Measurements from ENCODE around the gene GRAMD1C. TPM values are rescaled to one million over a fixed set of nuclear protein-coding genes. Genes with fewer than 3 reads are reported as not detected.

Gene GRAMD1C
- total RNA-seq, 1 experiment from 2014 or later: 3.9 TPM

- no peak overlapping the region for H3K4me3 Mint-ChIP-seq (ENCODE audit: unreplicated experiment)
- ChIA-PET CTCF (interaction anchor here (1.0 to 1.4 kb wide), 2 partner anchors 46 to 52 kb away, joined by 6 to 11 read pairs; partner anchors contain the start of gene GRAMD1C), POLR2A (no interaction called here)
- BruUV-seq (replicated peaks): no TSS peak
- H3K27me3 Mint-ChIP-seq (ENCODE audit: insufficient read depth, unreplicated experiment): no peaks in the 10 kb centered on the region
- H3K36me3 Mint-ChIP-seq (ENCODE audit: insufficient read depth, unreplicated experiment): no peaks in the 10 kb centered on the region
- Histone ChIP-seq H3K36me3 (ENCODE audit: control insufficient read depth, insufficient read depth, low read length) (no peaks in the 10 kb centered on the region), H3K4me3 (ENCODE audit: low read depth, low read length) (no peak overlapping the region), H3K9me3 (no peaks in the 10 kb centered on the region), H3K4me1 (no peaks in the 10 kb centered on the region), H3K27me3 (replicated peaks; ENCODE audit: control insufficient read depth, insufficient read depth, low read length) (no peaks in the 10 kb centered on the region)
- TF ChIP-seq, protein P1, sequence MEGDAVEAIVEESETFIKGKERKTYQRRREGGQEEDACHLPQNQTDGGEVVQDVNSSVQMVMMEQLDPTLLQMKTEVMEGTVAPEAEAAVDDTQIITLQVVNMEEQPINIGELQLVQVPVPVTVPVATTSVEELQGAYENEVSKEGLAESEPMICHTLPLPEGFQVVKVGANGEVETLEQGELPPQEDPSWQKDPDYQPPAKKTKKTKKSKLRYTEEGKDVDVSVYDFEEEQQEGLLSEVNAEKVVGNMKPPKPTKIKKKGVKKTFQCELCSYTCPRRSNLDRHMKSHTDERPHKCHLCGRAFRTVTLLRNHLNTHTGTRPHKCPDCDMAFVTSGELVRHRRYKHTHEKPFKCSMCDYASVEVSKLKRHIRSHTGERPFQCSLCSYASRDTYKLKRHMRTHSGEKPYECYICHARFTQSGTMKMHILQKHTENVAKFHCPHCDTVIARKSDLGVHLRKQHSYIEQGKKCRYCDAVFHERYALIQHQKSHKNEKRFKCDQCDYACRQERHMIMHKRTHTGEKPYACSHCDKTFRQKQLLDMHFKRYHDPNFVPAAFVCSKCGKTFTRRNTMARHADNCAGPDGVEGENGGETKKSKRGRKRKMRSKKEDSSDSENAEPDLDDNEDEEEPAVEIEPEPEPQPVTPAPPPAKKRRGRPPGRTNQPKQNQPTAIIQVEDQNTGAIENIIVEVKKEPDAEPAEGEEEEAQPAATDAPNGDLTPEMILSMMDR (IDR thresholded peaks at IDR 0.05; ENCODE audit: insufficient read depth in 1 of 2, low read depth in 1 of 2, low read length in 1 of 2, severe bottlenecking in 1 of 2, unreplicated experiment in 1 of 2): no peak
- H3K9me3 Mint-ChIP-seq (ENCODE audit: unreplicated experiment): no peaks in the 10 kb centered on the region
- H3K27ac Mint-ChIP-seq (ENCODE audit: unreplicated experiment): no peak overlapping the region
- no peaks in the 10 kb centered on the region for H3K4me1 Mint-ChIP-seq (ENCODE audit: low read depth, unreplicated experiment)
- intact Hi-C loops (cut with micrococcal nuclease; ENCODE audit: unreplicated experiment): loop anchor here (1.0 to 2.0 kb wide), 2 partner anchors 46 to 52 kb away; partner anchors contain the start of gene GRAMD1C
- DNase-seq: peak; percentile 27 to 43
Measured at GRCh38 chr3:113890256-113890900, 51.8 kb downstream of the GRAMD1C start.

DNA sequence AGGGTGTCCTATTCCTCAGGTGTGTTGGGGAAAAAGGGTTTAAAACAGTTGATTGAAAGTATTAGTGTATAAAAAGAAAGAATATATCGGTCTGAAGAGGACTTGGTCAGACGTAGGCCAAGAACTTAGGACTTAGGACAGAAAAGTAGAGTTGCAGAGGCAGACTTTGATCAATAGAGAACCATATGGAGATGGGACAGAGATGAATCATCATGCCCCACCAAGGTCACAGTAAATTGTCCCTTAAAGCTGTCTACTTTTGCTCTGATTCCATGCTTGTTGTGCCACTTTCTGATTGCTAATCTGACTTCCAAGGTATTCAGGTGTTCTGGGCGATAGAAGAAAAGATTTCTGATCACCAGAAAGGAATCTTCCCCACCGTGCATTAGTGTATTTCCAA, 56.3 kb downstream of the GRAMD1C start:
- ChIA-PET POLR2A (no interaction called here), CTCF (no interaction called here)
- Mint-ChIP-seq H3K27ac (ENCODE audit: unreplicated experiment) (no peak overlapping the region), H3K27me3 (ENCODE audit: insufficient read depth, unreplicated experiment) (no peaks in the 10 kb centered on the region), H3K4me3 (ENCODE audit: unreplicated experiment) (no peak overlapping the region), H3K4me1 (ENCODE audit: low read depth, unreplicated experiment) (peaks cover 9% of the 10 kb centered on the region), H3K9me3 (ENCODE audit: unreplicated experiment) (no peaks in the 10 kb centered on the region), H3K36me3 (ENCODE audit: insufficient read depth, unreplicated experiment) (no peaks in the 10 kb centered on the region)
- Histone ChIP-seq H3K9me3 (no peaks in the 10 kb centered on the region), H3K4me1 (peaks cover 5% of the 10 kb centered on the region), H3K36me3 (ENCODE audit: control insufficient read depth, insufficient read depth, low read length) (no peaks in the 10 kb centered on the region), H3K4me3 (ENCODE audit: low read depth, low read length) (no peak overlapping the region), H3K27me3 (replicated peaks; ENCODE audit: control insufficient read depth, insufficient read depth, low read length) (no peaks in the 10 kb centered on the region)
- no peak for DNase-seq
- BruUV-seq (replicated peaks): no TSS peak
- TF ChIP-seq, protein P1 (IDR thresholded peaks at IDR 0.05; ENCODE audit: insufficient read depth in 1 of 2, low read depth in 1 of 2, low read length in 1 of 2, severe bottlenecking in 1 of 2, unreplicated experiment in 1 of 2): no peak
- intact Hi-C loops (cut with micrococcal nuclease; ENCODE audit: unreplicated experiment): no loop called here

GRCh38 chr3:113895964-113896363, 57.4 kb downstream of the GRAMD1C start:
- H3K4me1 ChIP-seq: peaks cover 5% of the 10 kb centered on the region
- CTCF ChIA-PET: no interaction called here
- no peaks in the 10 kb centered on the region for H3K27me3 ChIP-seq (replicated peaks; ENCODE audit: control insufficient read depth, insufficient read depth, low read length)
- no TSS peak for BruUV-seq (replicated peaks)
- DNase-seq: no peak
- Mint-ChIP-seq H3K27me3 (ENCODE audit: insufficient read depth, unreplicated experiment) (no peaks in the 10 kb centered on the region), H3K9me3 (ENCODE audit: unreplicated experiment) (no peaks in the 10 kb centered on the region), H3K27ac (ENCODE audit: unreplicated experiment) (no peak overlapping the region), H3K4me3 (ENCODE audit: unreplicated experiment) (no peak overlapping the region), H3K4me1 (ENCODE audit: low read depth, unreplicated experiment) (peaks cover 9% of the 10 kb centered on the region), H3K36me3 (ENCODE audit: insufficient read depth, unreplicated experiment) (no peaks in the 10 kb centered on the region)
- POLR2A ChIA-PET: interaction anchor here (0.7 kb wide), 1 partner anchor 51 kb away, joined by 3 read pairs; no protein-coding TSS in a partner anchor
- H3K4me3 ChIP-seq (ENCODE audit: low read depth, low read length): no peak overlapping the region
- no peaks in the 10 kb centered on the region for H3K9me3 ChIP-seq
- intact Hi-C loops (cut with micrococcal nuclease; ENCODE audit: unreplicated experiment): no loop called here
- no peaks in the 10 kb centered on the region for H3K36me3 ChIP-seq (ENCODE audit: control insufficient read depth, insufficient read depth, low read length)
- TF ChIP-seq, protein P1 (IDR thresholded peaks at IDR 0.05; ENCODE audit: insufficient read depth in 1 of 2, low read depth in 1 of 2, low read length in 1 of 2, severe bottlenecking in 1 of 2, unreplicated experiment in 1 of 2): no peak

Data from Caco-2 (cell line).